CD4-positive, alpha-beta T cell treated with Interleukin-10 for 1 hour (primary cell): ENCODE data around the gene PIGR.

ENCODE experiments used
- DNase-seq: peaks from one replicate; pipeline ENCODE4 v3.0.0-alpha.2; 2020

The PIGR gene

DNA sequence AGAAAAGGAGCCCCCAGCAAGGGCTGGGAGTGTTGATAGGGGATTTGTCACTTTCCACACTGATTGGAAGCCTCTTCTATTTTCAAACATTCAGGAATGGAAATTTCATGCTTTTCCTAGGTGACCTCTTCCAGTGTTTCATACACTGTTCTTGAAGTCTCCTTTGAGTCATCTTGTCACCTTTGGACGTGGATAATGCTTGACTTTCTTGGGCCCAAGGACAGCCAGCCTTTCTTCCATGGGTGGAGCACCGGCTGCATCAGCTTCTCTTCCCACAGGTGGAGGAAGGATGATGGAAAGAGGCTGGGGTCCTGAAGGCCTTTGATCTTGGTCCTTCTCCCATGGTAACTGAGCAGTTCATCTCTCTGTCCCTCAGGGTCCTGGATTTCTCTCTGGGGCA, 11.9 kb upstream of the PIGR start:
- no peak for DNase-seq

- no peak for DNase-seq
Observed at GRCh38 chr1:206957639-206958038, 11.4 kb upstream of the PIGR start.

DNA sequence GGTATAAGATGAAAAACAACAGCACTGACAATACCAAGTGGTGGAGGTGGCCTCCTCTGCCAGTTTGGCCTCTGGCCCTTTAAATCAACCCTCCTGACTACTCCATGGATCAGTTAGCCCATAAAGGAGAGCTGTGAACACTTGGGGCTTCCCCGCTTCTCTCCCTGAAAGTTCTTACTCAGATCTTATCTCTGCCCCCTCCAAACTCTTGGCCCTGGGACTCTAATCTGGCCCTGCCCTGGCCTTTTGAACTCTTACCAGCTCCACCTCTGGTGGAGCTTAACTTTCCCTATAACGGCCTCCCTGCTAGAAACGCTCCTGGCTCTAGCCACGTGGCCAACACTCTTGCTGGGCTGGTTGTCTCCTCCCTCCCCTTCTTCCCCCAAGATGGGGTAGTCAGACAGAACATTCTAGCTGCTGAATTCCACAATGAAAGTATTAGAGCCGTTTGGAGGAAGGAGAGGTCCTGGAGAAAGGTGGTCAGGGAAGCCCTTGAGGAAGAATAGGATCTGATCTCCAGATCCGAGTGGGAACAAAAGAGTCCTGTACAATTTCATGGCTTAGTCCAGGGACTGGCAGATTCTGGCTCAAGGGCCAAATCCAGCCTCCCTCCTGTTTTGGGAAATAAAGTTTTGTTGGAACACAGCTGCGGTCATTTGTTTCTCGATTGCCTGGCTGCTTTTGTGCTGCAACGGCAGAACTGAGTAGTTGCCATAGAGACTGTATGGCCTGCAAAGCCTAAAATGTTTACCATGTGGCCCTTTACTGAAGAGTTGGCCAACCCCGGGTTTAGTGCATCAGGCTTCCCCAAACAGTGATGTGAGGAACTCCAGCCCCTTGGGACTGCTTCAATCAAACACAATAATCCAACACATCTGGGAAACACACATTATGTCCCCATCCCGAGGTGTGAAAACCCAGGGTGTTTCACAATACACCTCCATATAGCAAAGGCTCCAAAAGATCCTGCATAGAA, 9.5 kb upstream of the PIGR start:
- DNase-seq, result no peak

- no peak for DNase-seq
Observed at GRCh38 chr1:206954459-206955342, 8.4 kb upstream of the PIGR start.

DNA sequence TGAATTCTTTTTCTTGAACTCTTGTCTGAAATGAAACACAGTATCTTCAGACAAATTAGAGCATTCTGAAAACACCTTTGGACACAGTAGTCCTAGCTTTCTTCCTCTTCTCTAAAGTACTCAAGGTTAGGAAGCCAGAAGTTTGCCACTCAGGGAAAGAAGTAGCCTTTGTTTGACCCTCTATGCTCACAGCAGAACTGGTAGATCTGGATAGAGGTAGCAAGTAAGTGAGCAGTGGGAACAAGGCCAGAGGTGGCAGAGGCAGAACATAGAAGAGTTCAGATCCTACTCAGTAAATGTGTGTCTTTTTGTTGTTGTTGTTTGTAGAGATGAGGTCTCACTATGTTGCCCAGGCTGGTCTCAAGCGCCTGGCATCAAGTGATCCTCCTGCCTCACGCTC, 7.4 kb upstream of the PIGR start:
- no peak for DNase-seq

GRCh38 chr1:206953126-206953525, 6.9 kb upstream of the PIGR start:
- DNase-seq, result no peak

- DNase-seq, result no peak
Observed at GRCh38 chr1:206952171-206952570, 5.9 kb upstream of the PIGR start.

DNA sequence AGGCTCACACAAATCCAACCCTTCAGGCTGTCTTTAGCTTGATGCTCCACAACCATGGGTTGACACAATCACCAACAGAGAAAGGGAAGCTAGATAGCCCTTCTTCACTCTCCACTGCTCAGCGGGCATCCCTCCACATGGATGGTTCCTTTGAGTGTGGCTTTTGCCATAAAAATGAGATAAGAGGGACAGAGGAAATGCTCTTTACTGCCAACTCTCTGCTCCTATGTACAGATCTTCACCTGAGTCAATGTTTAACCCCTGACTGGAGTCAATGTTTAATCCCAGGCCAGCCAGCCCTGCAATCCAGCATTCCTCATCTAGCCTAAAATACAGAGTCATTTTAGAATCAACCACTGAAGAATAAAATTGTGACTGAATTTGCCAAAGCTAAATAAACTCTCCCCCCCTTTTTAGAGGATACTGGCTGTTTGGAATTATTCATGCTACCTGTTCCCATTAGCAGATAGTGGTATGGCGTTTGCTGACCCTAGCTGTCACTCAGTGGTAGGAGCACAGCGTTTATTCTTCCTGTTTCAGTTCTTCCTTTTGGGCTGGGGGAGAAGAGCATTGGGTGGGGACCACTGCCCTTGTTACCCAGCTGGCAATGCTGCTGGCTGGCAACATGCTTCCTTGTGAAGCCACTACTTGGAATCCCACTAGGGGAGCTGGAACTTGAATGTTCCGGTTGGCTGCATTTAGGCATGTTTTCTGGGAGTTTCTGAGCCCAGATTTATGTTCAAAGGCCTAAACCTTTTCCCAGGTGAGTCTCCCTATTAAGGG, 5.2 kb upstream of the PIGR start:
- no peak for DNase-seq

DNA sequence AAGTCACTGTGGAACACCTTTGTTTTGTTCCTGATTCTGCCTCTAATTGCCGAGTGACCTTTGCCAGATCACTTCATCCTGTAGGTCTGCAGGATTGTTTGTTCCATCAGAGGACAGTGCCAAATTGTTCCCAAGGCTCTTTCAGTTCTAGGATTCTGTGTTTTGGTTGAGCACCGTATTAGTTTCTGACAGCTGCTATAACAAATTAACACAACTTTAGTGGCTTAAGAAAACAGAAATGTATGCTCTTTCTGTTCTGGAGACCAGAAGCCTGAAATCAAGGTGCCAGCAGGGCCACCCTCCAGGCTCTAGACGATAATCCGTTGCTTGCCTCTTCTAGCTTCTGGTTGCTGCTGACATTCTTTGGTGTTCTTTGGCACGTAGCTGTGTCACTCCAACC, 3.4 kb upstream of the PIGR start:
- DNase-seq, result no peak

DNA sequence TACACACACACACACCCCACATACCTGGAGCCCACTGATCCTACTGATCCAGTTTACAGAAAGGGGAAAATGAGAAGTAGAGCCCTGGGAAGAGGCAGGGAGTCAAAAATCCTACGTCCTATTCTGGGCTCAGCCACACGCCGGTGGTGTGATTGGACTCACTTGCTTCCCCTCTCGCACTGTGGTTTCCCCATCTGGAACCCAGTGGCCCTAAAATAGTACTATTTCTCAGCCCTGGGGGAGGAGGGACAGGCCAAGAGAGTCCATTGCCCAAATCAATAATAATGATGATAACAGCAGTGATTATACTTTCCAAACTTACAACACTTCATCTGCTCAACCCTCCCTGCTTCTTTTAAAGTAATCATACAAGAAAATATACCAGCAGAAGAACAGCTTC, 2.9 kb upstream of the PIGR start:
- no peak for DNase-seq

DNA sequence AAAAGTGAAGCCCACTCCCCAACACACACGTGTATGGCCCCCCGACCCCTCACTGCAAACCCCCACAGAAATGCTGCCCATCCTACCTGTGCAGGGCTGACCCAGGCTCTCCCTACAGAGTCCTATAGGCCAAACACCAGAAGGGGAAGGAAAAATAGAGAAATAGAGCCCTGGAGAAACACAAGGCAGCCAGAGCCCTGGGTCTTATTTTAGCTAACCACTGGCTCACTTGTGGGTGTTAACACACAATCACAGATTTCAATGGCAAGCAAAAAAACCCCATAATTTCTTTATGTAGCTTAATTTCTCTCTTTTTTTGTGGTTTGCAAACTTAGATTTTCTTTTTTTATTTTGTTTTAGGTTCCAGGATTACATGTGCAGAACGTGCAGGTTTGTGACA, 989 bp upstream of the PIGR start:
- DNase-seq, result no peak

GRCh38 chr1:206945779-206946178, 487 bp downstream of the PIGR start:
- DNase-seq, result no peak

DNA sequence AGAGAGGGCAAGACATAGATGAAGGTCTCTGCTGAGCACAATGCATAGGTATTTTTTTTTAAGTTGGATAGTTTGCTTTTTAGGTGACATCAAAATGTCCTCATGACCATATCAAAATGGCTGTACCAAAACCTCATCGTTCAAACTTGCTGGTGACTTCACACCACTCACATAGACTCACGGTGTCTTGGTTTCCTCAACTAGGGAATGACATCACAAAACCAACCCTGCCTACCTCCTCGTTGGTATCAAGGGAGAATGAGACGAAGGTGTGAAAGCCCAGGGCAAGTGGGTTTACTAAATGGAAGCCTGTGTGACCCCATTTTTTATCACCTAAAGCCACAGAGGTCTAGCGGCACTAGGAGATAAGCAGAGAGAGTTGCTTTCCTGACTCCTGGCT, 1.6 kb downstream of the PIGR start:
- no peak for DNase-seq

GRCh38 chr1:206941766-206942418, 4.4 kb downstream of the PIGR start:
- no peak for DNase-seq

- DNase-seq, result no peak
Observed at GRCh38 chr1:206940588-206940936, 5.7 kb downstream of the PIGR start.

- no peak for DNase-seq
Observed at GRCh38 chr1:206939841-206940587, 6.3 kb downstream of the PIGR start.

DNA sequence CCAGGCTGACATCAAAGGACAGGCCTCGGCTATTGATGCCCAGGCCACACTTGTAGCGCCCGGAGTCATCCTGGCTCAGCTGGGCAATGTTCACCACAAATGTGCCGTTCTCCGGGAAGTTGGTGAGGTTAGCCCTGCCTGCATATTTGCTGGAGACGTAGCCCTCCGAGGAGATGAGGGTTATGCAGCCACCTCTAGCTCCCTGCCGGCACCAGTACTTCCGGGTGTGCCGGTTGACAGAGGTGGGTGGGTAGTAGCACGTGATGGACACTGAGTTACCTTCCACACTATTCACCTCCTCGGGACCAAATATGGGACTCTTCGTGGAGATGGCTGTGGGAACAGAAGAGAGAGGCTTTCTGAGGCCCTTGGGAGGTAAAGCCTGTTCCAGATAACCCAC, 7.1 kb downstream of the PIGR start:
- no peak for DNase-seq

GRCh38 chr1:206937425-206937824, 8.8 kb downstream of the PIGR start:
- DNase-seq, result no peak

- DNase-seq, result peak; percentile 46
Observed at GRCh38 chr1:206935491-206936067, 10.7 kb downstream of the PIGR start.

- peak; percentile 77 for DNase-seq
Observed at GRCh38 chr1:206933333-206933945, 12.8 kb downstream of the PIGR start.

DNA sequence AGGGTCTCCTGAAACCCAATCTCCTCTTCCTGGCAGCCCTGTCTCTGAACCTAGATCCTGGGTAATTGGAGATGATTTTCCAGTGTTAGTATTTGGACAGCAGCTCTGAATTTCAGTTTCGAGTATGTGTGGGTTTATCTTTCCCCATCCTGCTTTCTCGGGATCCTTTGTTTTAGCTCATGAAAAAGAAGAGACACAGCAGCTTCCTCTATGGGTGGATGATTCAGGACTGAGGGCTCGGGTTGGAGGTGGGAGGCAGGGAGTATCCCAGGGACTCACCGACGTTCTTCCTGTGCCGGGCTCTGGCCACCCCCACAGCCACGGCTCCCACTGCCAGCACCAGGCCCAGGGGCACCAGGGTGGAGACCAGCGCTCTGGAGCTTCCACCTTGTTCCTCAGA, 14.1 kb downstream of the PIGR start:
- no peak for DNase-seq
